A673 (cell line): Measurements from ENCODE around the gene FBXO31. TPM values are rescaled to one million over a fixed set of nuclear protein-coding genes. Genes with fewer than 3 reads are reported as not detected.

Experiments used
- BruUV-seq: library from RNA; stranded (reverse); fragments of 400-500 nt; replicated peaks from 2 replicates; lab custom pipeline; 2021; lab: Mats Ljungman, UMichigan
- CTCF ChIA-PET: fragments of 300-600 bp; sonication (Branson Sonifier 250); formaldehyde crosslinking; loops from one replicate; lab custom pipeline; 2022; ENCODE audit warnings: antibody characterized with exemption; lab: Charles Lee
- POLR2A ChIA-PET: fragments of 300-600 bp; sonication (Branson Sonifier 250); formaldehyde crosslinking; loops from one replicate; lab custom pipeline; 2022; ENCODE audit warnings: antibody characterized with exemption; ENCODE audit not compliant: low non-redundant PET; lab: Charles Lee
- DNase-seq: peaks from one replicate; pipeline ENCODE4 v3.0.0-alpha.2; 2015; ENCODE audit warnings: low spot score
- H3K27ac ChIP-seq: fragments of 200-600 bp; sonication (generic); 2 replicates; pipeline ENCODE4 v1.5.1; 2016; ENCODE audit warnings: mixed run types, low read depth, mild to moderate bottlenecking, mixed read lengths, antibody characterized with exemption, low read length; ENCODE audit not compliant: poor library complexity, severe bottlenecking
- H3K27me3 ChIP-seq: fragments of 200-600 bp; sonication (generic); replicated peaks from 2 replicates; pipeline ENCODE4 v1.6.1; 2017; ENCODE audit warnings: mixed run types, low read depth, mild to moderate bottlenecking, mixed read lengths, antibody characterized with exemption, low read length; ENCODE audit not compliant: insufficient read depth, poor library complexity
- H3K36me3 ChIP-seq: fragments of 200-600 bp; sonication (generic); 2 replicates; pipeline ENCODE4 v1.6.1; 2016; ENCODE audit warnings: mixed run types, mild to moderate bottlenecking, mixed read lengths, antibody characterized with exemption, low read length; ENCODE audit not compliant: insufficient read depth, poor library complexity, severe bottlenecking
- H3K4me1 ChIP-seq: fragments of 200-600 bp; sonication (generic); 2 replicates; pipeline ENCODE4 v1.6.1; 2017; ENCODE audit warnings: mixed run types, mild to moderate bottlenecking, mixed read lengths, antibody characterized with exemption, low read length; ENCODE audit not compliant: insufficient read depth, poor library complexity, severe bottlenecking
- H3K4me3 ChIP-seq: fragments of 200-600 bp; sonication (generic); 2 replicates; pipeline ENCODE4 v1.5.1; 2016; ENCODE audit warnings: low read depth, mixed run types, mild to moderate bottlenecking, mixed read lengths, low read length; ENCODE audit not compliant: poor library complexity, severe bottlenecking
- H3K9me3 ChIP-seq: fragments of 200-600 bp; sonication (generic); 2 replicates; pipeline ENCODE4 v1.6.1; 2016; ENCODE audit warnings: mixed run types, low read depth, mild to moderate bottlenecking, mixed read lengths, antibody characterized with exemption, low read length; ENCODE audit not compliant: poor library complexity, severe bottlenecking
- CTCF ChIP-seq: fragments of 300-800, 200-600 bp; sonication (generic); conservative IDR thresholded peaks from 2 replicates; pipeline ENCODE4 v1.5.1; 2017; ENCODE audit warnings: low read depth, mild to moderate bottlenecking, antibody characterized with exemption, low read length, moderate library complexity, mixed read lengths
- EZH2 ChIP-seq: fragments of 200-600 bp; sonication (generic); IDR thresholded peaks from 2 replicates; pipeline ENCODE4 v1.6.1; 2017; ENCODE audit warnings: borderline replicate concordance, low read depth, mild to moderate bottlenecking, mixed read lengths, antibody characterized with exemption, low read length; ENCODE audit not compliant: poor library complexity, severe bottlenecking
- intact Hi-C: fragments of 100-400 bp; cut with micrococcal nuclease; formaldehyde crosslinking; loops from one replicate; pipeline ENCODE4 v1.10.0; 2022; ENCODE audit not compliant: unreplicated experiment
- total RNA-seq: library from RNA; stranded (reverse); gene quantifications from 2 replicates; pipeline ENCODE4 v1.2.3, GENCODE V29; 2021

Gene FBXO31
- total RNA-seq, 1 experiment from 2014 or later, result 32.2 TPM

GRCh38 chr16:87350681-87351319 is 32.8 kb downstream of the FBXO31 start:
- peaks cover 1% of the 10 kb centered on the region for H3K4me1 ChIP-seq
- no peaks in the 10 kb centered on the region for H3K36me3 ChIP-seq
- no peaks in the 10 kb centered on the region for H3K27me3 ChIP-seq
- intact Hi-C loops, result no loop called here
- TF ChIP-seq EZH2 (no peak), CTCF (no peak)
- no peak overlapping the region for H3K27ac ChIP-seq
- no peak for DNase-seq
- BruUV-seq, result no TSS peak
- no peak overlapping the region for H3K4me3 ChIP-seq
- ChIA-PET POLR2A (no interaction called here), CTCF (no interaction called here)
- no peaks in the 10 kb centered on the region for H3K9me3 ChIP-seq

DNA sequence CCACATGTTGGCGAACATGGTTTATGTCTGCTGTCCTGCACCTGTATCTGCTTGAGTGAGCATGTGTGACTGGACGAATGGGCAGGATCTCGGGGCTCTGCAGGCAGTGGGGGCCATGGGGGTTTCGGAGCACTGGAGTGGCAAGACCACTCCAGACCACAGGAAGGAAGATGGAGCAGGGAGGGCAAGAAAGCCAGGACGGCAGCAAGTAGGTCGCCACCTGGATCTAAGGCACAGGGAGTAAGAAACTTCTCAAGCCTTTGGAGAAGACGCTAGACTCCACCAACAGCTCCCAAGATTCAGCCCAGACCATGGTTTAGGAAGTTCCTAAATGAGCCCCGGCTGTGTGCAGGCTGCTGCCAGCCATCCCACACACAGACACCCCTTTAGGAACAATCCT is 33.5 kb downstream of the FBXO31 start:
- no peak for TF ChIP-seq EZH2
- no peak for TF ChIP-seq CTCF
- CTCF ChIA-PET, result no interaction called here
- intact Hi-C loops, result no loop called here
- peaks cover 7% of the 10 kb centered on the region for H3K4me1 ChIP-seq
- H3K27me3 ChIP-seq, result no peaks in the 10 kb centered on the region
- H3K27ac ChIP-seq, result no peak overlapping the region
- no peak for DNase-seq
- no peaks in the 10 kb centered on the region for H3K36me3 ChIP-seq
- no TSS peak for BruUV-seq
- POLR2A ChIA-PET, result no interaction called here
- H3K4me3 ChIP-seq, result no peak overlapping the region
- no peaks in the 10 kb centered on the region for H3K9me3 ChIP-seq

GRCh38 chr16:87348616-87349157 is 34.9 kb downstream of the FBXO31 start:
- Histone ChIP-seq H3K27ac (no peak overlapping the region), H3K4me1 (peaks cover 7% of the 10 kb centered on the region), H3K4me3 (no peak overlapping the region), H3K9me3 (no peaks in the 10 kb centered on the region), H3K36me3 (no peaks in the 10 kb centered on the region), H3K27me3 (no peaks in the 10 kb centered on the region)
- CTCF ChIA-PET, result no interaction called here
- intact Hi-C loops, result no loop called here
- no peak for DNase-seq
- BruUV-seq, result no TSS peak
- POLR2A ChIA-PET, result no interaction called here
- TF ChIP-seq CTCF (no peak), EZH2 (no peak)
